ENCODE measurements around the gene TTC39B.

The TTC39B gene

DNA sequence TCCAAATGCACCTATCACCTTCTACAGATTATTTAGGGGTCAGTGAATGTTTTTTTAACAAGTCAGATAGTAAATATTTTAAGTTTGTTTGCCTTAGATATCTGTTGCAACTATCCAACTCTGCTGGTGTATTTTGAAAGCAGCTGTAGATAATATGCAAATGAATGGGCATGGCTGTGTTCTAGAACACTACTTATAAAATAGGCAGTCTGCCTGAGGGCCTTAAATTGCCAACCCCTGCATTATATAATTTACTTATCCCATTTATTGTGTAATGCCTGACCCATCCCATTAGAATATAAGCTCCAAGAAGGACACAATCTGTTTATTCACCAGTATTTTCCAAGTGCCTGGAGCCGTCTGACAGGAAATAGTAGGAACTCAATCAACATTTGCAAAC, 149.0 kb downstream of the TTC39B start:
- no peak for FAIRE-seq

- no peak for FAIRE-seq
Observed at GRCh38 chr9:15157381-15157780, 149.6 kb downstream of the TTC39B start.

DNA sequence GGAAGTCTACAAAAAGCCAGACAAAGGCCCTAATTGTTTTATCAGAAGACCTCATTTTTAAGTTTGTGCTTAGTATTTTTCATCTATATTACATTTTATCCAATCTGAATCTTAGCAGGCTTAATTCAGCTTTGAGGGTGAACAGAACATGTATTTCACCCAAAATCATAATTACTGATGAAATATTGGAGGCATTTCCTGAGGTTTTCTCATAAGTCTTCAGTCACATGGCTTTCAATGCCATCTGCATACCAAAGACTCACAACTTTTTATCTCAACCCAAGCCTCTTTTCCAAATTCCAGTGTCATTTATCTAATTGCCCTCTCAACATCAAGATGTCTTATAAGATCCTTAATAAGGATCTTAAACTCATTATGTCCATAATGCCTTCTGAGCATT, 150.8 kb downstream of the TTC39B start:
- no peak for FAIRE-seq

- FAIRE-seq = no peak
Observed at GRCh38 chr9:15155826-15156225, 151.2 kb downstream of the TTC39B start.

- FAIRE-seq = no peak
Observed at GRCh38 chr9:15155323-15155722, 151.7 kb downstream of the TTC39B start.

DNA sequence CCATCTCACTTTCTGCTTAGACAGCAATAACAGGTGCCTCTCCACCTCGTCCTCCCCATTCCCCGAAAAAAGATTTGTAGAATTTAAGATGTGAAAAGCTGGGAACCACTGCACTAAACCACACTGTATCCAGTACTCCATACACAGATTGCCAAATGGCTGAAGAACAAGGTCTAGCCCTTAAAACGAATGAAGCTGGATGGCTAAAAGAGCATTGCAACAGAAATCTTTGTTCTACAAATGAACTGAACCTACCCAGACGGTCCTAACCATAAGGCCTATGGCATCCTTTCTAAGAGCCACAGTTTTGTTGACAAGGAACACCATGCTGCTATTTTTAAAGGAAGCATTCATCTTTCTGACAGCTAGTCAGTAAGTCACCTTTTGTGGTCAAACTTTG, 152.3 kb downstream of the TTC39B start:
- FAIRE-seq = no peak

GRCh38 chr9:15153961-15154360, 153.1 kb downstream of the TTC39B start:
- FAIRE-seq = no peak

- no peak for FAIRE-seq
Observed at GRCh38 chr9:15150939-15151338, 156.1 kb downstream of the TTC39B start.

- no peak for FAIRE-seq
Observed at GRCh38 chr9:15149450-15149849, 157.6 kb downstream of the TTC39B start.

GRCh38 chr9:15146268-15146700, 160.7 kb downstream of the TTC39B start:
- FAIRE-seq = no peak

DNA sequence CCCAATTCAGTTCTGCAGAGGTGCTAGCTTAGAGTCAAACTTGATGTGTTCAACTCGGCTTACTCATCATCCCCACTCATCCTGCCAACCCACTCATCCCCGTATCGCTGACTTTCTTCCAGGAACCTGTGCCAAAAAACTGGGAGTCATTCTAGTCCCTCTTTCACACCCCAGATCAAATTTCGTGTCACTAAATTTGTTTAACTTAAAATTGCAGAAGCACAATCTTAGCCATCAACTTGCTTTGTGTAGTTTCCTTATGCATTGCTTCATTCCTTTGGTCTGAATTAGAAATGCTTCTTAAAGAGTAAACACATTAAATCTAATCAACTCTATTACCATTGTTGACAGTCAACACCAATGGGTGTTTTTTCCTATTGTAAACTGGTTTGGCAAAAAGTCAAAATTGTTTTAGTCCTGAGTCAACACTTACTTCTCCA, 162.4 kb downstream of the TTC39B start:
- FAIRE-seq = no peak

DNA sequence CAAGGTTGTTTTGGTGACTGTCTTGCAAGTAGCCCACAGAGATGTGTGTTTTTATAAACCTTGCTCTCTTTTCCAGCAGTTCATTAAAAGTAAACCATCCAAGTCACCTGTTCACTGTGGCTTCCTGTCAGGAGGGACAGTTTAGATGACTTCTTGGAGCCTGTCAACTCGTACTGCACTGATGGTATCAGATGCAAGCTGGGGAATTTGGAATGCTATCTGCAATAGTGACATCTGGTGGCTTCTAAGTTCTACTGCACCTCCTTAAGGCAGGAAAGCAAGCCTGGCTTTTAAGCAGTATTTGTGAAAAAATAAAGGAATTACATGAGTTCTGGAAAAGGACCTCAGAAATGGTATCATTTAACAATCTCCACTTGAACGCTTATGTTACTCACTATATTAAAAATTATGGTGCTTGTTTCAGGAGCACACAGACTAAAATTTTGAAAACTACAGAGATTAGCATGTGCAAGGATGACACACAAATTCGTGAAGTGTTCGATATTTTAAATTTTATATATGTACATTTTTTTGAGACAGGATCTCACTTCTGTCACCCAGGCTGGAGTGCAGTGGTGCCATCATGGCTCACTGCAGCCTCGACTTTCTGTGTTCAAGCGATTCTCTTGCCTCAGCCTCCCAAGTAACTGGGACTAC, 164.0 kb downstream of the TTC39B start:
- FAIRE-seq = peak; percentile 80

- FAIRE-seq = no peak
Observed at GRCh38 chr9:15140051-15140450, 167.0 kb downstream of the TTC39B start.

GRCh38 chr9:15139469-15139868, 167.5 kb downstream of the TTC39B start:
- no peak for FAIRE-seq

- no peak for FAIRE-seq
Observed at GRCh38 chr9:15138357-15138686, 168.7 kb downstream of the TTC39B start.

DNA sequence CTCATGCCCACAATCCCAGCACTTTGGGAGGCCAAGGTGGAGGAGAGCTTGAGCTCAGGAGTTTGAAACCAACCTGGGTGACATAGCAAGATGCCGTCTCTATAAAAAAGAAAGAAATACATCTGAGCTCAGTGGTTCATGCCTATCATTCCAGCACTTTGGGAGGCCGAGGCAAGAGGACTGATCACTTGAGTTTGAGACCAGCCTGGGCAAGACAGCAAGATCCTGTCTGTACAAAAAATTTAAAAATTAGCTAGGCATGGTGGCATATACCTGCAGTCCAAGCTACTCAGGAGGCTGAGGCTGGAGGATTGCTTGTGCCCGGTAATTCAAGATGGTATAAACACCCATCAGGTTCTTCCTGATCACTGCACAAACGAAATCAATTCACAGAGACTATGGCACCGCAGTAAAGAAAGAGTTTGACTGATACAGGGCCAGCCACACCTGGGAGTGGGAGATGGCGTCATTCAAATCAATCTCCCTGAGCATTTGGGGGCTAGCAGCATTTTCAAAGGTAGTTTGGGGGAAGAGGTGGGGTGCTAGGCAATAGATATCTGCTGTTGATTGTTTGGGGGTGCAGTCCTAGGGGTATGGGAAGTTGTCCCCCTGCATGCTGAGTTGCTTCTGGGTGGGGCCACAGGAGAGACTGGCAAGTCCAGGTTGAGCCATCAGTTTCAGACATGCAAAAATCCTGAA, 169.2 kb downstream of the TTC39B start:
- no peak for FAIRE-seq

- no peak for FAIRE-seq
Observed at GRCh38 chr9:15137089-15137488, 169.9 kb downstream of the TTC39B start.

DNA sequence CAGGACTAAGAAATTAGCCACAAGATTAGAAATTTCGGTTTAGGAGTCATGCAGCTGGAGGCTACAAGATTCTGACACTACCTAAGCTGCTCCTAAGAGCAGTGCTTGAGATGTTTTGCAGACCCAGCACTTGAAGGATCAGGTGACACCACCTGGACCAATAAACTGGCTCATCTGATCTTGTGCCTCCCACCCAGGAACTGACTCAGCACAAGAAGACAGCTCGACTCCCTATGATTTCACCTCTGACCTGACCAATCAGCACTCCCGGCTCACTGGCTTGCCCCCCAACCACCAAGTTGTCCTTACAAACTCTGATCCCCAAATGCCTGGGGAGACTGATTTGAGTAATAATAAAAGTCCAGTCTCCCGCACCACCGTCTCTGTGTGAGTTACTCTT, 170.4 kb downstream of the TTC39B start:
- FAIRE-seq = no peak

DNA sequence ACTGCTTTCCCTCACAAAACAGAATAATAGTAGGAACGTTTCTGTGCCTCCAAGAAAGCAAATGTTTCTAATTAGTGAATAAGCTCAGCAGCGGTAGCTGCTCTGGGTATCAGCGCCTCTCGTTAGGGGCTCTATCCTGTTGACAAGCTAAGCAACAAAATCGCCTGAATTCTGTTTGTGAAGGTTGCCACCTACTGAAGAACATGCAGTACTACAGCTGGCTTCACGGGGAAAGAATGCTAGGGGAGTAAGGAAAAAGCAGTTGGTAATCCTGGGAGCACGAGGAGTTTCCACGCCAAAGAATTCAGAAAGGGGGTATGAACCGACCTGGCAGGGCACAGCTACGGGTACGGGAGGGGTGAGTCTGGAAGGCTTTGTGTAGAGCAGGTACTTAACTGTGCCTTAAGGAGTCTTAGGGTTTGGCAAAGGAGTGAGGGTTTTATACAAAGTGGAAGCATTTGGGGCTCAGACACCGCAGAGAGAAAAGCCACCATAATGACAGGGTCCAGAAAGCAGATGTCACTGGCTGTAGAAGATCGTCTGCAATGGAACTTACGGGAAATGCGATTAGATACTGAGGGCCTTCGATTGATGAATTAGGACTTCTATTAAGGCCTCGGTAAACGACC, 171.7 kb downstream of the TTC39B start:
- FAIRE-seq = peak; percentile 78

- FAIRE-seq = no peak
Observed at GRCh38 chr9:15133488-15133887, 173.5 kb downstream of the TTC39B start.

GRCh38 chr9:15132091-15132490, 174.9 kb downstream of the TTC39B start:
- no peak for FAIRE-seq

DNA sequence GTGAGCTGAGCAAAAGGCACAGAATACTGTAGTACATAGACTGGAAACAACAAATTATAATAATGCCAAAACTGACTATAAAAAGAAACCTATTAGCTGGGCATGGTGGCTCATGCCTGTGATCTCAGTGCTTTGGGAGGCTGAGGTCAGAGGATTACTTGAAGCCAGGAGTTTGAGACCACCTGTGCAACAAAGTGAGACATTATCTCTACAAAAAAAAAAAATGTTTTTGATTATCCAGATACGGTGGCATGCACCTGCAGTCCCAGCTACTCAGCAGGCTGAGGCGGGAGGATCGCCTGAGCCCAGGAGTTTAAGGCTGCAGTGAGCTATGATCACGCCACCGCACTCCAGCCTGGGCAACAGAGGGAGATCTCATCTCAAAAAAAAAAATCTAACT, 175.9 kb downstream of the TTC39B start:
- FAIRE-seq = no peak

GRCh38 chr9:15127831-15128230, 179.2 kb downstream of the TTC39B start:
- no peak for FAIRE-seq

GRCh38 chr9:15121630-15122029, 185.4 kb downstream of the TTC39B start:
- FAIRE-seq = no peak

Data from G401.6 (cell line).